ENCODE results near the gene CCDC9.

DNA sequence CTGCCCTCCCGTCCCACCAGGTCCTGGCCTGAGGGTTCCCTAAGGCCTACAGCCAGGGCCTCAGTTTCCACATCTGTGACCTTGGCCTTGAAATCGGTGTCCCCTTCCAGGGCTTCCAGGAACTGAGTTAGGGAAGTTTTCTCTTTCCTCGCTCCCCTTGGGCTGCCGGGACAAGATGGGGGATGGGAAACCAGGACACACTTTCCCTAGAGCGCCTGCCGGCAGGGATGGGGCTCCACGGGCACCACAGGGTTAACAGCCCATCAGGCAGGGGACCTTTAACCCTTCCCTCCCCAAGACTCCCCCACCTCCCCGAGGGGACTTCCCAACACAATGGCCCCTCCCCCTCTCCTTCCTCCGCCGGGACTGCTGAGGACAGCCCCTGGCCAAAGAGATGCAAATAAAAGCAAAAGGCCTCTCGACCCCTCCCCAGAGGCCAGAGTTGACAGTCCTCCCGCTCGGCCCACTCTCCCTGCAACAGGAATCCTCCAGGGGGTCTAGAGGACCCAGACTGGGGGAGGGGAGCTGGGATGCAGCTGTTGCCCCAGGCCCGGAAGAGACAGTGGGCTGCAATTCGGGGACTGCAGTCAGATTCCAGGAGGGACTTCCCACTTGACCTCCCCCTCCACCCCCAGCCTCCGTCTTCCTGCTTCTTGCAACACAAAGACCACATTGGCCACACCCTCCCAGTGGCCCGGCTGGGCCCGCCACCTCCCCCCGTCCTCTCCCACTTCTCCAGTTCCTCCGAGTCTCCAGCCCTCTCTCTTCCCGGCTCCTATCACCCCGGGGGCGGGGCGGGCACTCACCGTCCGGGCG, 28.8 kb upstream of the CCDC9 start:
- TF ChIP-seq, protein P1, sequence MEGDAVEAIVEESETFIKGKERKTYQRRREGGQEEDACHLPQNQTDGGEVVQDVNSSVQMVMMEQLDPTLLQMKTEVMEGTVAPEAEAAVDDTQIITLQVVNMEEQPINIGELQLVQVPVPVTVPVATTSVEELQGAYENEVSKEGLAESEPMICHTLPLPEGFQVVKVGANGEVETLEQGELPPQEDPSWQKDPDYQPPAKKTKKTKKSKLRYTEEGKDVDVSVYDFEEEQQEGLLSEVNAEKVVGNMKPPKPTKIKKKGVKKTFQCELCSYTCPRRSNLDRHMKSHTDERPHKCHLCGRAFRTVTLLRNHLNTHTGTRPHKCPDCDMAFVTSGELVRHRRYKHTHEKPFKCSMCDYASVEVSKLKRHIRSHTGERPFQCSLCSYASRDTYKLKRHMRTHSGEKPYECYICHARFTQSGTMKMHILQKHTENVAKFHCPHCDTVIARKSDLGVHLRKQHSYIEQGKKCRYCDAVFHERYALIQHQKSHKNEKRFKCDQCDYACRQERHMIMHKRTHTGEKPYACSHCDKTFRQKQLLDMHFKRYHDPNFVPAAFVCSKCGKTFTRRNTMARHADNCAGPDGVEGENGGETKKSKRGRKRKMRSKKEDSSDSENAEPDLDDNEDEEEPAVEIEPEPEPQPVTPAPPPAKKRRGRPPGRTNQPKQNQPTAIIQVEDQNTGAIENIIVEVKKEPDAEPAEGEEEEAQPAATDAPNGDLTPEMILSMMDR (IDR thresholded peaks at IDR 0.05): no peak
- peak; percentile 53 for TF ChIP-seq POLR2A (IDR thresholded peaks at IDR 0.05)
